Tibial artery (tissue), 4 donors: ENCODE results near the gene TPRX1.

Experiments
- DNase-seq, 2 donors: peaks; one replicate each; pipeline ENCODE4 v3.0.0-alpha.2; 2019
- H3K27ac ChIP-seq, 2 donors: fragments of 200-600 bp; sonication (generic) in 1 of 2; 1 replicate in 1 of 2; 2 replicates in 1 of 2; pipeline ENCODE4 v1.5.1; 2018 to 2019; ENCODE audit warnings: mild to moderate bottlenecking in 1 of 2
- H3K27me3 ChIP-seq, 2 donors: fragments of 200-600 bp; sonication (generic) in 1 of 2; one replicate each; pipeline versions ENCODE4 v1.5.1 to v1.6.0; 2016 to 2019
- H3K36me3 ChIP-seq, 3 donors: fragments of 200-600 bp; sonication (generic) in 2 of 3; one replicate each; pipeline ENCODE4 v1.5.1; 2016 to 2019; ENCODE audit warnings: mild to moderate bottlenecking in 2 of 3
- H3K4me1 ChIP-seq, 4 donors: fragments of 200-600 bp; sonication (generic) in 2 of 4; 1 replicate in 3 of 4; 2 replicates in 1 of 4; pipeline ENCODE4 v1.5.1; 2016 to 2019
- H3K4me3 ChIP-seq, 2 donors: fragments of 200-600 bp; sonication (generic) in 1 of 2; 1 replicate in 1 of 2; 2 replicates in 1 of 2; pipeline ENCODE4 v1.5.1; 2018 to 2019; ENCODE audit warnings: mild to moderate bottlenecking in 2 of 2
- H3K9me3 ChIP-seq, 3 donors: fragments of 200-600 bp; sonication (generic) in 1 of 3; one replicate each; pipeline ENCODE4 v1.5.1; 2016 to 2019
- CTCF ChIP-seq, 2 experiments: fragments of 200-600 bp in 1 of 2; fragments of 450-650 bp in 1 of 2; IDR thresholded peaks; one replicate each; pipeline ENCODE4 v1.5.1; 2017 to 2019; ENCODE audit warnings: antibody characterized with exemption in 2 of 2, mild to moderate bottlenecking in 1 of 2, moderate library complexity in 1 of 2
- intact Hi-C: fragments of 100-400 bp; cut with DNase I; formaldehyde crosslinking; loops from one replicate; pipeline ENCODE4 v1.15.0; 2023; ENCODE audit warnings: low total_unique reads

The TPRX1 gene

DNA sequence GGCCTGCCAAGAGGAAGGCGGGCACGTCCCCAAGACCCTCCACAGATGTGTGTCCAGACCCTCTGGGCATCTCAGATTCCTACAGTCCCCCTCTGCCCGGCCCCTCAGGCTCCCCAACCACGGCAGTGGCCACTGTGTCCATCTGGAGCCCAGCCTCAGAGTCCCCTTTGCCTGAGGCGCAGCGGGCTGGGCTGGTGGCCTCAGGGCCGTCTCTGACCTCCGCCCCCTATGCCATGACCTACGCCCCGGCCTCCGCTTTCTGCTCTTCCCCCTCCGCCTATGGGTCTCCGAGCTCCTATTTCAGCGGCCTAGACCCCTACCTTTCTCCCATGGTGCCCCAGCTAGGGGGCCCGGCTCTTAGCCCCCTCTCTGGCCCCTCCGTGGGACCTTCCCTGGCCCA lies 35.1 kb upstream of the TPRX1 start:
- TF ChIP-seq CTCF (IDR thresholded peaks at IDR 0.05): no peak
- intact Hi-C loops: no loop called here
- peaks cover 0 to 30% of the 10 kb centered on the region in 2 donors for H3K27me3 ChIP-seq
- no peak for DNase-seq
- no peaks in the 10 kb centered on the region for H3K9me3 ChIP-seq
- H3K4me3 ChIP-seq: no peak overlapping the region
- H3K27ac ChIP-seq: no peak overlapping the region
- H3K4me1 ChIP-seq: no peaks in the 10 kb centered on the region
- H3K36me3 ChIP-seq: no peaks in the 10 kb centered on the region

GRCh38 chr19:47836038-47836437 lies 31.7 kb upstream of the TPRX1 start:
- TF ChIP-seq CTCF (IDR thresholded peaks at IDR 0.05): no peak
- Histone ChIP-seq H3K27ac (no peak overlapping the region), H3K4me1 (no peaks in the 10 kb centered on the region), H3K9me3 (no peaks in the 10 kb centered on the region), H3K36me3 (no peaks in the 10 kb centered on the region), H3K27me3 (peaks cover 0 to 17% of the 10 kb centered on the region in 2 donors), H3K4me3 (no peak overlapping the region)
- DNase-seq: no peak
- intact Hi-C loops: no loop called here

GRCh38 chr19:47832723-47833122 lies 28.4 kb upstream of the TPRX1 start:
- Histone ChIP-seq H3K27ac (no peak overlapping the region), H3K27me3 (peaks cover 0 to 8% of the 10 kb centered on the region in 2 donors), H3K4me3 (no peak overlapping the region), H3K4me1 (no peaks in the 10 kb centered on the region), H3K36me3 (no peaks in the 10 kb centered on the region), H3K9me3 (no peaks in the 10 kb centered on the region)
- intact Hi-C loops: no loop called here
- TF ChIP-seq CTCF (IDR thresholded peaks at IDR 0.05): no peak
- no peak for DNase-seq

DNA sequence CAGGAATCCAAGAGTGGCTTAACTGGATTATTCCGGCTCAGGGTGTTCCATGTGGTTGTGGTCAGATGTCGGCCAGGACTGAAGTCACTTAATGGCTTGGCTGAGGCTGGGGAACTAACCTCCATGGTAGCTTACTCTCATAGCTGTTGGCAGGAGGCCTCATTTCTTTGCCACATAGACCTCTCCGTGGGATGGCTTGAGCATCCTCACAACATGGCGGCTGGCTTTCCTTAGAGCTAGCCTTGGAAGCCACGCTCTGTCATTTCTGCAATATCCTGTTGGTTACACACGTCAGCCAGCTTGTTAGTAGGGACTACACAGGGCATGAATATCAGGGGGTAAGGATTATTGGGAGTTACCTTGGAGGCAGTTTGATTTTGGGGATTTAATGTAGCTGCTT lies 22.4 kb upstream of the TPRX1 start:
- Histone ChIP-seq H3K9me3 (peaks cover 0 to 8% (median 8%) of the 10 kb centered on the region in 3 donors), H3K4me3 (no peak overlapping the region), H3K36me3 (no peaks in the 10 kb centered on the region), H3K27me3 (peaks cover 0 to 27% of the 10 kb centered on the region in 2 donors), H3K4me1 (no peaks in the 10 kb centered on the region), H3K27ac (no peak overlapping the region)
- TF ChIP-seq CTCF (IDR thresholded peaks at IDR 0.05): no peak
- intact Hi-C loops: no loop called here
- DNase-seq: no peak

GRCh38 chr19:47824396-47824795 lies 20.0 kb upstream of the TPRX1 start:
- peaks cover 0 to 8% (median 8%) of the 10 kb centered on the region in 3 donors for H3K9me3 ChIP-seq
- no peak for TF ChIP-seq CTCF (IDR thresholded peaks at IDR 0.05)
- no peak for DNase-seq
- peaks cover 0 to 46% of the 10 kb centered on the region in 2 donors for H3K27me3 ChIP-seq
- H3K36me3 ChIP-seq: no peaks in the 10 kb centered on the region
- no peak overlapping the region for H3K27ac ChIP-seq
- H3K4me1 ChIP-seq: no peaks in the 10 kb centered on the region
- no peak overlapping the region for H3K4me3 ChIP-seq
- intact Hi-C loops: no loop called here

DNA sequence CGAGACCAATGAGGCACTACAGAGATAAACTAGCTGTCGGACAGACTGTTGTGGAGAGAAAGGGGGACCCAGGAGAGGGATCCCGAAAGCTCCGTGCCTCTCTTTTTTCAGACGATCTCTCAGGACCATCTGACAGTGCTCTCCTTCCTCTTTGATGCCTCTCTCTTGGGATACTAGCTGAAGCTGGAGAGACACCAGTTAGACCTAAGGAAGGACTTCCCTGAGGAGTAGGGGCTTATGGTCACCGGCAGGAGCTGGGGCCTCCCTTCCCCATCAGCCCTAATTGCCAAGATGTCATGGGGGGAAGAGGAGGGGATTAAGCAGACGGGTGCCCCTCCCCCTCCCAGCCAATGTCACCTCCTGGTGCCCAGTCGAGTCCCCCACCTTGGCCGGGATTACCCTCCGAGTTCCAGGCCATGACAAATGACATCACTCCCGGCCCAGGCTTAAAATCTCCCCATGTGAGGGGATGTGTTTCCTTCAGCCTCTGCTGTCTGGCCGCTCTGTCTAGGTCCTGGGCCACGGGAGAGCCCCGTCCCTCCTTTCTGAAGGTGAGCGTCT lies 17.2 kb upstream of the TPRX1 start, which contains the start of gene CRX:
CRX (plus strand) TSS at position 478 of the 561 bp plus-strand sequence. CDS start 12,507 bp downstream, outside the sequence.
- H3K27ac ChIP-seq: no peak within 1 kb of the TSS
- H3K4me1 ChIP-seq: no peaks in the 10 kb centered on the region
- no peak within 1 kb of the TSS for H3K4me3 ChIP-seq
- H3K27me3 ChIP-seq: peaks cover 0 to 58% of the 10 kb centered on the region in 2 donors
- H3K36me3 ChIP-seq: no peaks in the 10 kb centered on the region
- no peak for DNase-seq
- no peak for TF ChIP-seq CTCF (IDR thresholded peaks at IDR 0.05)
- intact Hi-C loops: no loop called here
- H3K9me3 ChIP-seq: peaks cover 0 to 3% (median 2%) of the 10 kb centered on the region in 3 donors
